22Rv1 (cell line): ENCODE results near the gene SH3BP4.

Experiments
- ZFX ChIP-seq: fragments of 450-650 bp; IDR thresholded peaks from 2 replicates; pipeline ENCODE4 v1.6.1; 2017; ENCODE audit warnings: antibody characterized with exemption, borderline replicate concordance
- TF ChIP-seq, protein P1 (sequence below): fragments of 450-650 bp; IDR thresholded peaks from 2 replicates; pipeline ENCODE4 v1.5.1; 2017; ENCODE audit warnings: mild to moderate bottlenecking

DNA sequence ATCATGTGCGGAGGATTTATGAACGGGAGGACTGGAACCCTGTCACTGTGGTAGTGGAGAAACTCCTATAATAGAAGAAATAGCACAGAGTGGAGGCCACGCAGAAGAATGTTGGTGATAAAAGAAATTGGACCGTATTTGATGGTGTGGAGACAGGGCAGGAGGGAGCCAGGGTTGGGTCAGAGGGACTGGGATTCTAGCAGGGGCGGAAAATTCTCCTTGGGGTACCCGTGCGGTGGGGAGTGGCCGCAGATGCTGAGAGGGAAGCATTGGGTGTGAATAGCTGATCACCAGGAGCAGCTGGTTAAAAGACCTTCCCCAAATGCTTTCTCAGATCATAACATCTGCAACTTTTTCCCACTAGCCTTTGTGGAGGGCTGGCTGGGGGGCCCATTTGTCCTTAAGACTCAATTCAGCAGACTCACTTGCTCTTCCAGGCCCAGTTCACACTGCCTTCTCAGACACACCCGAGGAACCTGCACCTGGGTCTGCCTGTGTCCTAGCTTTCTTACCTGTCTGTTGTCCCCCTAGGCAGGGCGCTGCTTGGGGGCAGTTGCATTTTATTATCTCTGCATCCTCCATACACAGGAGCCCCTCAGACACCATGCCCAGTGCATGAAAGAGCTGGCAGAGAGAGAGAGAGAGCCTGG, 7.1 kb downstream of the SH3BP4 start:
- TF ChIP-seq, protein P1, sequence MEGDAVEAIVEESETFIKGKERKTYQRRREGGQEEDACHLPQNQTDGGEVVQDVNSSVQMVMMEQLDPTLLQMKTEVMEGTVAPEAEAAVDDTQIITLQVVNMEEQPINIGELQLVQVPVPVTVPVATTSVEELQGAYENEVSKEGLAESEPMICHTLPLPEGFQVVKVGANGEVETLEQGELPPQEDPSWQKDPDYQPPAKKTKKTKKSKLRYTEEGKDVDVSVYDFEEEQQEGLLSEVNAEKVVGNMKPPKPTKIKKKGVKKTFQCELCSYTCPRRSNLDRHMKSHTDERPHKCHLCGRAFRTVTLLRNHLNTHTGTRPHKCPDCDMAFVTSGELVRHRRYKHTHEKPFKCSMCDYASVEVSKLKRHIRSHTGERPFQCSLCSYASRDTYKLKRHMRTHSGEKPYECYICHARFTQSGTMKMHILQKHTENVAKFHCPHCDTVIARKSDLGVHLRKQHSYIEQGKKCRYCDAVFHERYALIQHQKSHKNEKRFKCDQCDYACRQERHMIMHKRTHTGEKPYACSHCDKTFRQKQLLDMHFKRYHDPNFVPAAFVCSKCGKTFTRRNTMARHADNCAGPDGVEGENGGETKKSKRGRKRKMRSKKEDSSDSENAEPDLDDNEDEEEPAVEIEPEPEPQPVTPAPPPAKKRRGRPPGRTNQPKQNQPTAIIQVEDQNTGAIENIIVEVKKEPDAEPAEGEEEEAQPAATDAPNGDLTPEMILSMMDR = no peak
- no peak for TF ChIP-seq ZFX
